ENCODE data around the gene OSMR.

Gene OSMR

DNA sequence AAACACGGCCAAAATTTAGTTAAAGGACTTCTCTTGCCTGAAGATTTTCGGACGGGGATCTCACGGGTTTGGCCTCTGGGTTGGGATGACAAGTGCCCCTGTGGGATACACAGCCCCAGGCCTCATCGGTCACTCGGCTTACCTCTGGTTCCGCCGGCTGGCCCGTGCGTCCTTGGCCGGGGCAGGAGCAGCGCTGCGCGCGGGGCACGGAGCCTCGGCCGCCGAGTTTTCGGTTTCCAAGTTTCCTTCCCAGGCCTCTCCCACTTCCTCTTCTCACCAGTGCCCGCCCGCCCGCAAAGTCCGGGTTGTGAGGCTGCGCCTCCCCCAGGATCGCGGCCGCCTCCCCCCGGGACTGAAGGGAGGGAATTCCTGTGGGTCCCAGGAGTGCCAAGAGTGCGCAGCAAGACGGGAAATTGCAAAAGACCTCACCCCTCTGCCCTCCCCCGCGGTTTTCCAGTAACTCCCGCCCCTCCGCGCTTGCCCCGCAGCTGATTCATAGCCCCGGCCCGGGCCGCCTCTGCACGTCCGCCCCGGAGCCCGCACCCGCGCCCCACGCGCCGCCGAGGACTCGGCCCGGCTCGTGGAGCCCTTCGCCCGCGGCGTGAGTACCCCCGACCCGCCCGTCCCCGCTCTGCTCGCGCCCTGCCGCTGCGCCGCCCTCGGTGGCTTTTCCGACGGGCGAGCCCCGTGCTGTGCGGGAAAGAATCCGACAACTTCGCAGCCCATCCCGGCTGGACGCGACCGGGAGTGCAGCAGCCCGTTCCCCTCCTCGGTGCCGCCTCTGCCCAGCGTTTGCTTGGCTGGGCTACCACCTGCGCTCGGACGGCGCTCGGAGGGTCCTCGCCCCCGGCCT lies at the start of gene OSMR:
Gene OSMR, plus strand, starts transcription at position 487 of the 853 bp plus-strand sequence. CDS start 23,033 bp downstream, outside the sequence.
- peak; percentile 70 for DNase-seq (ENCODE audit: low spot score)

DNA sequence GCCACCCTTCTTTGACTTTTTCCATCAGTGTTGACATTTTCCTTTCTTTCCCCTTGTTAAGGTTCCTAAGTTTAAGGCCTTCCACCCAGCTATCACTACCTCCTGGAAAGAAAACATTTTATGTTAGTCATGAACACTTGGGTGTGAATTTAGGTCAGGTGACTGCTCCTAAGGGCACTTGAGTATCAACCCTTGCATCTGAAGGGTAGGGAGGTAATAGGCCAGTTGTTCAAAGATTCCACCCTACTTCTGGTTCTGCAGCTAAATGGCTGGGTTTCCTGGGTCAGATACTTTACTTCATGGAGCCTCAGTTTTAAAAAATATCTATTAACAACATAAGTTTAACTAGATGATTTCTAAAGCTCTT lies 49.1 kb upstream of the OSMR start:
- DNase-seq (ENCODE audit: low spot score) = no peak

DNA sequence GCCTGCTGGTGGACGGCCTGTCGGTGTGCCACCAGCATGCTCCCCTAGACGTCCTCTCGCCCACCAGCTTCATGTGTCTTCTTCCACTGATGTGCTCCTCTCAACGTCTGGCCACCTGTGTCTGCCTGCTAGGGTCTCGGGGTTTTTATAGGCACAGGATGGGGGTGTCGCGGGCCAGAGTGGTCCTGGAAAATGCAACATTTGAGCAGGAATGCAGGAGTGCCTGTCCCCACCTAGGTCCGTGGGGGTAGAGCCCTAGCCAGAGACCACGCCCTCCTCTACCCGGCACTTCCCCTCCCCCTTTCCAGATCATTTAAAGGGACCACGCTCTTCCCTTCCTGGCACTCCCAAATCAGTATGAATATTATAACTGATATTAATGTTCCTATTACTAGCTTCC lies 48.0 kb upstream of the OSMR start:
- no peak for DNase-seq (ENCODE audit: low spot score)

DNA sequence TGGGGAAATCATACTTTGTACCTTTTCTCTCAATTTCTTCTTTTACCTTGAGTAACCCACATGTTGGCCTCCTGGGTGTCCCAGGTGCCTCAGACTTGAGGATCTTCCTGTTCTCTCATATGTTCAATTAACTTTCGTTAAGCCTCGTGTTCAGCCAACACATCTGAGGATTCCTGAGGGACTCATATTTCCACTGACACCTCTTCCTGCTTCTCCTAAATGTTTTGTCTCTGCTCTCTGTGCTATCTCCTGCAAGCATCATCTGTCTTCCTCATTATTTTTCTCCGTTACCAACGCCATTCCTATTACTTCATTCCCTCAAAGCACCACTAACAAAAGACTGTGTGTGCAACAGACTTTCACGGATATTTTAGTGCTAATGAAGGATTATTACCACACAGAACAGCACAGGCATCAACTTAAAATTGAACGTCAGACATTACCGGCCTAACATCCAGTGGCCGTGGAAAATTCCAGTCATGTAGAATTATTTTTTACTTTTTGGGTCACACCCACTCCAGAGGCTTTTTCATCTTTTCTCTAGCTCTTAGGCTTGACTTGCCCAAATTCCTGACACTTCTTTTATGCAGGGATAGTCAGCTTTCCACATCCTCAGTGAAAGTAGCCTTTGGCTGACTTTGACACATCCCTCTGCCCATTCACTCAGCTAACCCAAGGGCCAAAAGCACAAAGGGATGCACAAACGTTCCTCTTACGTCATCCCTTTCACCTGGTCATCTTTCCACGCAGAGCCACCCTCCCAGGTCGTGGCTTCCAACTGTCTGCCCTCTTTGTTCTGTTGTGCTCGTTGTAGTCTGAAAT lies 46.0 kb upstream of the OSMR start:
- DNase-seq (ENCODE audit: low spot score) = no peak

- no peak for DNase-seq (ENCODE audit: low spot score)
Observed at GRCh38 chr5:38800515-38800914, 45.3 kb upstream of the OSMR start.

- DNase-seq (ENCODE audit: low spot score) = no peak
Observed at GRCh38 chr5:38802125-38802524, 43.7 kb upstream of the OSMR start.

DNA sequence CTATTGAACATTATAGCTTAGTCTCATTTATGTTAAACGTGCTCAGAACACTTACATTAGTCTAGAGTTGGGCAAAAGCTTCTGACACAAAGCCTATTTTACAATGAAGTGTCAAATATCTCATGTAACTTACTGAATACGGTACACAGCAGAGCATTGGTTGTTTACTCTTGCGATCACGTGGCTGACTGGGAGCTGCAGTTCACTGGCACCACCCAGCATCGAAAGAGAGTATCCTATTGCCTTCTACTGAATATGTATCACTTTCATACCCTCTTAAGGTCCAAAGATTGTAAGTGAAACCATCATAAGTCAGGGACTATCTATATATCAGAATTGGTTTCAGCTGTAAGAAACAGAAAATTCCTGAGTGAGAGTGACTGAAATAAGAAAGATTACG lies 42.6 kb upstream of the OSMR start:
- DNase-seq (ENCODE audit: low spot score) = no peak

GRCh38 chr5:38806775-38807258 lies 39.0 kb upstream of the OSMR start:
- DNase-seq (ENCODE audit: low spot score) = no peak

DNA sequence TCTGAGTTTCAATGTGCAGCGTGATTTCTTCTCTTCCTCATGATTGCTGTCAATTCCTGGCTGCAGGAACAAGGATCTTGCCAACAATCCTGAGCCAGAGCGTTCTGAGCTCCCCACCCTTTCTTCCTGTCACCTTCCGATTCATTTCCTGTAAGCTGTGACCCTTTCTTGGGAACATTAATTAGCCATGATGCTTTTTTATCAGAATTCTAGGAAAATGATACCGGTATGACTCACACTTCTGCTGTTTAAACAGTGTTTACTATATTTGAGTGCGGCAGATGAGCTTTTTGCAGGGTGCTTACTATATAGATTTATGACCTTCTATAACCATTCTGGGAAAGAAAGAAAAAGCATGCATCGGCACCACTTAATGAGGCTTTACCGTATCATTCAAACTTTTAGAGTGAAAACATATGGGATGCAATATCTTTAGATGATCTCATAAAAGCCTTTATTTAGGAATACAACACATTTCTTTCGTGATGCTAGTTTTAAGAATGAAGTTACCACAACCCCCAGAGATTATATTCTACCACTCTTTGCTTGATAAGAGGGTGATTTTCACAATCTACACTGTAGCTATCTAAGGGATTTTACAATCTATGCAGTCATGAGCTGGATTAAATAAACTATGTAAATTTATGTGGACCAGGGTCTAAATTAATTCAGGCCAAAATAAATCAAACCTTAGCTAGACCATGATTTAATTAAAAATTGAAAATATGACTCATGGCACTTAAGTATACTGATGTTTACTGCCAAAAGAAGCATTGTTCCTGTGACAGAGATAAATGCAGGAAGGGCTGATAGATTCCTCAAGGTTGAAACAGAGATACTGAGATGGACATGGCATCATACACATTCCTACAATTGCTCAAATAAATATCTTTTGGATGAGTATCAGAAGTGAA lies 38.0 kb upstream of the OSMR start:
- DNase-seq (ENCODE audit: low spot score) = no peak

DNA sequence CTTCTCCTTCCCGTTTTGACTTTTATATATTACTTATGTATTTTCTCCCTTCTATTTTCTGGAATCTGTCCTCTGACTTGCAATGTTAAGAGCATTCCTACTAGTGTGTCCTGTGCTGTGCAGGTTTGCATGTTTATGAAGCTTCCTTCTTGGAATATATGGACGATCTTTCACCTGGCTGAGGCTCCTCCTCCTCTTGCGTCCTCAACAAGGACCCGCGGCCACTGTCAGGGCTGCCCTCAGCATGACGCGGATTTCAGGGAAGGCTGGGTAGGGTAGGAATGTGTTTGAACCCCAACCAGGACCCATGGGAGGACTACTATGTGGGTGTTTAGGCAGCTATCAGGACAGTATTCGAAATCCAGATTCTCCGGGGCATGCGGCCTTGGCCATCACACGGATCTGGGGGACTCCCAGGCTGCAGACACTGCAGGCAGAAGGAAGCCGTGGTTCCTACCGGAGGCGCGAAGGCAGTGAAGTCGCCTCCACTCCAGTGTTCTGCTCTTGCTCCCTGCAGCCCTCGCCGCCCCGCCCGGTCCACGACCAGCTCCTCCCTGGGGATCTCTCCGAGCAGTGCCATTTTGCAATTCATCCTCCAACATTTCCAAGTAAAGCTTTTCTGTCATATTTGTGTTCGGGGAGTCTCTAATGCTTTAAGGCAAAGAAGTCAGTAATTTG lies 37.0 kb upstream of the OSMR start:
- DNase-seq (ENCODE audit: low spot score) = no peak

GRCh38 chr5:38809388-38810359 lies 36.1 kb upstream of the OSMR start:
- peak; percentile 86 for DNase-seq (ENCODE audit: low spot score)

DNA sequence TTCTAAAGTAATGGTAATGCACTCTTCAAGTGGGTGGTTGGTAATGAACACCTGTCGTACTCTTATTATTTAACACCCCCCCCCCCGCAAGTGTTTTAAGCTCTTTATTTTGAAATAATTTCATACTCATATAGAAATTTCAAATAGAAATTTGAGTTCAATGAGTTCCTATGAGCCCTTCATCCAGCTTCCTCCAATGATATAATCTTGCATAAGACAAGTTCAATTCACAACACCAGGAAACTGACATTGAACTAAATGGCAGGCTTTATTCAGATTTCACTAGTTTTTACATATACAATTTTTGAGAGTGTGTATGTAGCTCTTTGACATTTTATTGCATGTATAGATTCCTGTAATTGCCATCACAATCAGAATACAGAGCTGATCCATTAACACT lies 30.9 kb upstream of the OSMR start:
- no peak for DNase-seq (ENCODE audit: low spot score)

DNA sequence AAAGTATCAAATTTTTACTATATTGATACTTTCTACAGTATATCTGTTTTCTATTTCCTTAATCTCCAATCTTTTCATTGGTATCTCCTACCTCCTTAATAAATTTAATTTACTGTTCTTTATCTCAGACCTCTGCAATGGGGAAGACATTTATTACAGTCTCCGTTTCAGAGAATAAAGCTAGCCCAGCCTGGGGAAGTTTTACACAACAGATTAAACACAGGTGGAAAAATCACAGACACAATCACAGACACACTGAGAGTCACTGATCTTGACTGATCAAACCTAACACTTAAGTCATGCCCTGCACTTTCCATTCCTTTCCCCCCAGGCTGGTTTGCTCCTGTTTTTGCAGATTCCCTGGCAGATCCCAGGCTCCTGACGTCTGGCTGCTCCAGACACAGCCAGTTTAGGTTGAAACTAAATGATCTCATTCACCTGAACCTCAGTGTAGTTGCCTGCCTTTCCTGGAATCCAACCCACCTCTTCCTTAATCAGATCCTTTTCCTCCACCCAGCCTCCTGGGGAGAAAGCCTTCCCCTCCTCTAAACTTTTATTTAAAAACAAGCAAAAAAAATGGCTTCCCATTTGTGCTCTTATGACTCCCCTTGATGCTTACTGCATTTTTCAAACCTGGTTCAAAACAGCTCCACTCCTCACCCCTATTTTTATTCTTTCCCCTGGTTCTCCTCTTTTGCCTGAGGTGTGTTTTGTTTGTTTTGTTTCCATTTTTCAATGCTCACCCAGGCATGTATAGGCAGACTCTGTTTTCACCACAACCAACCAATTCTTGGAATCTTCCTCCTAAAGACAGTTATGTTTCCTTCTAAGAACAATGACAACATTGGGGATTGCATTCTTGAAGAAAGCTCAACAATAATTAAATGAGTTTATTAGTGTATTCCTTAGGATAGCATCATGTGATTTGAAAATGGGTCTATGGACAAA lies 29.5 kb upstream of the OSMR start:
- no peak for DNase-seq (ENCODE audit: low spot score)

GRCh38 chr5:38821679-38822078 lies 24.1 kb upstream of the OSMR start:
- no peak for DNase-seq (ENCODE audit: low spot score)

GRCh38 chr5:38823503-38823902 lies 22.3 kb upstream of the OSMR start:
- DNase-seq (ENCODE audit: low spot score) = no peak

DNA sequence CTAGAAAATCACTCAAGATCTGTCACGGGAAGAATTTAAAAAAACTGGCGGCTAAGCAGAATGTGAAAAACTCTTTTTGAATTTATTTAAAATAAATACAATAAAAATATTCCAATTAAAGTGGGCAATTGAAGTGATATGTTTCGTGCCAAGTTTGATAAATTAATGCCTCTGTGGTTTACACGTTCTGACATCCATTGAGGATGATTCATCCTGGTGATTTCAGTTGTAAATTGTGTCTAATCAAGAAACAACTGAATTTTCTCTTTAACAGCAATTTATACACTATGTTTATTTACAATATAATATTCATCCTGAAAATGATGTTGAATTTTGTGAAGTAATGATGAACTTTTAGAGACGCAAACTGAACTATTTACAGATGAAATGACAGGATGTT lies 21.0 kb upstream of the OSMR start:
- DNase-seq (ENCODE audit: low spot score) = no peak

- no peak for DNase-seq (ENCODE audit: low spot score)
Observed at GRCh38 chr5:38825494-38825893, 20.3 kb upstream of the OSMR start.

- no peak for DNase-seq (ENCODE audit: low spot score)
Observed at GRCh38 chr5:38827525-38827924, 18.3 kb upstream of the OSMR start.

DNA sequence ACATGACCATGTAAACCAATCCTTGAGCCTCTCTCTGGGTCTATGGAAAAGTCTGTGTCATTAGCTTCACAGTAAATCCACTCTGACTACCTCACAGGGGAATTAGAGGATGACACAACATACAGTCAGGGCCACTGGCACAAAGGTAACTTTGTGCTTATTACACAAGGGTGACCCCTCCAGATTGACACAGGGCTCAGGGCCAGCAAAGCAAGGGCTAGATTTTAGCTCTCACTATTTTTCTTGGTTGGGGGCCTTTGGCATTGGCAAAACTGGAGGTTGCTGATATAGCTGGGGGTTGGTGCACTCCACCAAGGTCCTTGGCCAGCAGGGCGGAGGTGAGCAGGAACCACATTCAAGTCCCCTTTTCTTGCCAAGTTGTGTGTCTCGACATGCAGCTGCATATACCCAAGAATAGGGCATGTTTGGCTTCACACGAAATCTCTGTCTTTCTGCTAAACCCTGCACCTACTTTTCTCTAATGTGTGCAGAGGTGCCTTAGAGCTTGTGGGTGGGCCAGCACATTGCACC lies 15.2 kb upstream of the OSMR start:
- DNase-seq (ENCODE audit: low spot score) = no peak
